HG02759 (cell line): Measurements from ENCODE around the gene KRTAP12-4.
"Not testable (repeated sequence)": the region's sequence is repeated elsewhere in the genome, so short reads cannot be mapped to it uniquely, and the experiment has no call there.

Experiments used
- ATAC-seq: cut with Tn5 transposase; IDR thresholded peaks from one replicate; pipeline ENCODE4 v1.9.1; 2021; ENCODE audit warnings: mild to moderate bottlenecking, moderate library complexity; ENCODE audit not compliant: unreplicated experiment

Gene KRTAP12-4

GRCh38 chr21:44637018-44637850, 17.2 kb downstream of the KRTAP12-4 start, which contains the start of gene KRTAP10-10:
KRTAP10-10 (plus strand) TSS chr21:44637356; CDS start chr21:44637418, 62 bp downstream.
- ATAC-seq, result no peak

GRCh38 chr21:44636209-44637017, 18.0 kb downstream of the KRTAP12-4 start:
- no peak for ATAC-seq

- ATAC-seq, result no peak
These were observed 22.4 kb downstream of the KRTAP12-4 start for GRCh38 chr21:44632067-44632466.

GRCh38 chr21:44630440-44630839, 24.0 kb downstream of the KRTAP12-4 start:
- ATAC-seq, result no peak

GRCh38 chr21:44628707-44629391, 25.6 kb downstream of the KRTAP12-4 start:
- no peak for ATAC-seq

- not testable (repeated sequence) for ATAC-seq
These were observed 26.6 kb downstream of the KRTAP12-4 start for GRCh38 chr21:44627831-44628233.

- not testable (repeated sequence) for ATAC-seq
These were observed 27.2 kb downstream of the KRTAP12-4 start for GRCh38 chr21:44627181-44627822.

- no peak for ATAC-seq
These were observed 27.8 kb downstream of the KRTAP12-4 start, which contains the start of gene KRTAP10-9 for GRCh38 chr21:44626673-44627143. KRTAP10-9 (plus strand) TSS chr21:44627093; CDS start chr21:44627172, 79 bp downstream.

GRCh38 chr21:44626262-44626661, 28.2 kb downstream of the KRTAP12-4 start:
- no peak for ATAC-seq

- no peak for ATAC-seq
These were observed 28.7 kb downstream of the KRTAP12-4 start for GRCh38 chr21:44625756-44626155.

- no peak for ATAC-seq
These were observed 30.9 kb downstream of the KRTAP12-4 start for GRCh38 chr21:44623575-44623974.

- ATAC-seq, result no peak
These were observed 34.6 kb downstream of the KRTAP12-4 start for GRCh38 chr21:44619886-44620285.

- ATAC-seq, result no peak
These were observed 35.5 kb downstream of the KRTAP12-4 start for GRCh38 chr21:44618909-44619308.

- no peak for ATAC-seq
These were observed 36.0 kb downstream of the KRTAP12-4 start for GRCh38 chr21:44618504-44618903.

GRCh38 chr21:44617071-44617501, 37.4 kb downstream of the KRTAP12-4 start:
- ATAC-seq, result no peak

GRCh38 chr21:44616591-44616926, 37.9 kb downstream of the KRTAP12-4 start:
- no peak for ATAC-seq

- no peak for ATAC-seq
These were observed 38.4 kb downstream of the KRTAP12-4 start for GRCh38 chr21:44615911-44616590.

- ATAC-seq, result no peak
These were observed 39.0 kb downstream of the KRTAP12-4 start for GRCh38 chr21:44615466-44615865.

- no peak for ATAC-seq
These were observed 39.5 kb downstream of the KRTAP12-4 start for GRCh38 chr21:44614961-44615391.

- no peak for ATAC-seq
These were observed 40.3 kb downstream of the KRTAP12-4 start for GRCh38 chr21:44614161-44614631.
